ENCODE measurements around the gene KCNAB2.

The KCNAB2 gene

GRCh38 chr1:6005276-6005917 lies 40.3 kb upstream of the KCNAB2 start:
- DNase-seq (ENCODE audit: low spot score), result no peak
- TF ChIP-seq, protein P1, sequence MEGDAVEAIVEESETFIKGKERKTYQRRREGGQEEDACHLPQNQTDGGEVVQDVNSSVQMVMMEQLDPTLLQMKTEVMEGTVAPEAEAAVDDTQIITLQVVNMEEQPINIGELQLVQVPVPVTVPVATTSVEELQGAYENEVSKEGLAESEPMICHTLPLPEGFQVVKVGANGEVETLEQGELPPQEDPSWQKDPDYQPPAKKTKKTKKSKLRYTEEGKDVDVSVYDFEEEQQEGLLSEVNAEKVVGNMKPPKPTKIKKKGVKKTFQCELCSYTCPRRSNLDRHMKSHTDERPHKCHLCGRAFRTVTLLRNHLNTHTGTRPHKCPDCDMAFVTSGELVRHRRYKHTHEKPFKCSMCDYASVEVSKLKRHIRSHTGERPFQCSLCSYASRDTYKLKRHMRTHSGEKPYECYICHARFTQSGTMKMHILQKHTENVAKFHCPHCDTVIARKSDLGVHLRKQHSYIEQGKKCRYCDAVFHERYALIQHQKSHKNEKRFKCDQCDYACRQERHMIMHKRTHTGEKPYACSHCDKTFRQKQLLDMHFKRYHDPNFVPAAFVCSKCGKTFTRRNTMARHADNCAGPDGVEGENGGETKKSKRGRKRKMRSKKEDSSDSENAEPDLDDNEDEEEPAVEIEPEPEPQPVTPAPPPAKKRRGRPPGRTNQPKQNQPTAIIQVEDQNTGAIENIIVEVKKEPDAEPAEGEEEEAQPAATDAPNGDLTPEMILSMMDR (IDR thresholded peaks at IDR 0.05; ENCODE audit: extremely low read depth, insufficient read depth, missing control alignments), result no peak
- in situ Hi-C loops (cut with MboI; ENCODE audit: low pct_unique_long_range_greater_than_20kb, low sequenced_read_pairs, unreplicated experiment), result no loop called here

DNA sequence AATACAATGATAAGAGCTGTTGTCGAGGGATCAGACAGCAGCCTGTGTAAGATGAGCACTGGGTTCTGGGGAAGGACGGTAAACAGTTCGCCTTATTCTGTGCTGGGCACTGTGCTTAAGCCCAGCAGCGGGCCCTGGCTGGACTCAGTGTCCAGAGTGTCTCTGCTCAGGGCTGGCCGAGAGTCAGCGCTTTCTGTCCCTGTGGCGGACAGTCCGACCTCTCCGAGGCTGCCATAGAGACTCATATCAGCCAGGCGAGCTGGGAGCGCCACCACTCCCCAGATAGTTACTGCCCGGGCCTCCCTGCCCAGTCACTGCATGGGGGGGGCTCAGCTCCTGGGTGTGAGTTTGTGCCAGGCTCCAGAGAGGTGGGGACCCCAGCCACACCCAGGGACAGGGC lies 38.8 kb upstream of the KCNAB2 start:
- no peak for DNase-seq (ENCODE audit: low spot score)
- in situ Hi-C loops (cut with MboI; ENCODE audit: low pct_unique_long_range_greater_than_20kb, low sequenced_read_pairs, unreplicated experiment), result no loop called here
- TF ChIP-seq, protein P1 (IDR thresholded peaks at IDR 0.05; ENCODE audit: extremely low read depth, insufficient read depth, missing control alignments), result no peak

DNA sequence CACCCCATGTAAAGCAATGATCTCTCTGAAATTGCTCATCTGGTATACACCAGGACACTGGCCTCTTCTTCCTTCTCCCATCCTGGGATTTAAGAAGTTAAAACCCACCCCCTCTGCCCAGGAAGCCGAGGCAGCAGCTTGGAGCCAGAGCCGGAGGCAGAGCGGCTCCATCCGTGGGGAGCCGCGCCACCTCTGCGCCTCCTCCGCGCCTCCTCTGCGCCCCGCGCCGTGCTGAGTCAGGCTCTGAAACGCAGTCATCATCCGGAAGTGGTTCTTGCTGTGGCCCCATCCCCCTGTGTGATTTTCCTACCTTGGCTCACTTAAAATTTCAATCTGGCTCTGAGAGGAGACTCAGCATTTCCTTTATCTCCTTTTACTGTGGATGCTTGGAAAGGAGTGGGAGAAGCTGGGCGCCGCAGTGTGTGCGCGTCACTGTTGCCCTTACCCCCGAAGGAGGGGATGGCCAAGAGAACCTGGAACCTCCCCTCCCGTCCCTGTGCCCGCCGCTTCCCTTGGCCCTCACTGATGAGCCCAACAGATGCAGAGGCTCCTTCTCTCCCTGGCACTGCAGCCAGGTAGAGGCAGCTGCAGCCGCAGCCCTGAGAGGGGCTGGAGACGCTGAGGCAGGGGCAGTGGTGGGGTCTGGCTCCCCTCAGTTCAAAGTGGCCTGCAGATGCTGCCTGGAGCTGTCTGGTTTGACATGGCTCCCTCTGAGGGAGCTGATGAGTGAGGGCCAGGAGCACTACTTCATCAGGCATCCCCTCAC lies 38.2 kb upstream of the KCNAB2 start:
- in situ Hi-C loops (cut with MboI; ENCODE audit: low pct_unique_long_range_greater_than_20kb, low sequenced_read_pairs, unreplicated experiment), result no loop called here
- no peak for DNase-seq (ENCODE audit: low spot score)
- TF ChIP-seq, protein P1 (IDR thresholded peaks at IDR 0.05; ENCODE audit: extremely low read depth, insufficient read depth, missing control alignments), result no peak

GRCh38 chr1:6008084-6008415 lies 37.6 kb upstream of the KCNAB2 start:
- DNase-seq (ENCODE audit: low spot score), result no peak
- TF ChIP-seq, protein P1 (IDR thresholded peaks at IDR 0.05; ENCODE audit: extremely low read depth, insufficient read depth, missing control alignments), result no peak
- in situ Hi-C loops (cut with MboI; ENCODE audit: low pct_unique_long_range_greater_than_20kb, low sequenced_read_pairs, unreplicated experiment), result no loop called here

DNA sequence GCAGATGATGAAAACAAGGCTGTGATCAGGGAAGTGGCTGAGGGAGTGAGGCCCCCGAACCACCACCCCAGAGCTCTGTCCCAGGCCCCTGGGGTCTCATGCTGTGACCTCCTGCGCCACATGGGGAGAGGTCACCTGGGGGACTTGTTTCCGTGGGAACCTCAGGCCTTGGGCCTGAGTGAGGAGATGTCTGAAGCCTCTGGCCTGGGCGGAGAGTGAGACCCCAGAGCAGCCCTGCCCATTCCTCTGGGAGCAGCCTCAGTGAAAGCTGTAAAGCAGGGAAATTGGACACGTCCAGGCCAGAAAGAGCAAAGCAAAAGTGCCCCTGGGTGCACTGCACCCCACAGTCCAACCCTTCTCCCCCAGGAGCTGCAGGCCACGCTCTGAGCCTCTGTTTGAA lies 37.0 kb upstream of the KCNAB2 start:
- TF ChIP-seq, protein P1 (IDR thresholded peaks at IDR 0.05; ENCODE audit: extremely low read depth, insufficient read depth, missing control alignments), result no peak
- DNase-seq (ENCODE audit: low spot score), result no peak
- in situ Hi-C loops (cut with MboI; ENCODE audit: low pct_unique_long_range_greater_than_20kb, low sequenced_read_pairs, unreplicated experiment), result no loop called here

- TF ChIP-seq, protein P1 (IDR thresholded peaks at IDR 0.05; ENCODE audit: extremely low read depth, insufficient read depth, missing control alignments), result no peak
- DNase-seq (ENCODE audit: low spot score), result no peak
- in situ Hi-C loops (cut with MboI; ENCODE audit: low pct_unique_long_range_greater_than_20kb, low sequenced_read_pairs, unreplicated experiment), result no loop called here
Measured at GRCh38 chr1:6009120-6010040, 36.3 kb upstream of the KCNAB2 start.
